Globus pallidus (tissue), 1 donor: Measurements from ENCODE around the gene VN1R4.
A peak's percentile ranks its signal among the peaks of the same experiment; 100 is the strongest.
"Not testable (repeated sequence)": the region's sequence is repeated elsewhere in the genome, so short reads cannot be mapped to it uniquely, and the experiment has no call there.

Experiments used
- DNase-seq: peaks from one replicate; pipeline ENCODE4 v3.0.0-alpha.2; 2015; ENCODE audit warnings: low spot score

The VN1R4 gene

GRCh38 chr19:53267623-53268022, at the start of gene VN1R4:
VN1R4 (minus strand) TSS chr19:53267723; CDS start chr19:53267665, 58 bp downstream.
- DNase-seq: not testable (repeated sequence)

- DNase-seq: no peak
Observed at GRCh38 chr19:53311897-53312296, 44.4 kb upstream of the VN1R4 start.

DNA sequence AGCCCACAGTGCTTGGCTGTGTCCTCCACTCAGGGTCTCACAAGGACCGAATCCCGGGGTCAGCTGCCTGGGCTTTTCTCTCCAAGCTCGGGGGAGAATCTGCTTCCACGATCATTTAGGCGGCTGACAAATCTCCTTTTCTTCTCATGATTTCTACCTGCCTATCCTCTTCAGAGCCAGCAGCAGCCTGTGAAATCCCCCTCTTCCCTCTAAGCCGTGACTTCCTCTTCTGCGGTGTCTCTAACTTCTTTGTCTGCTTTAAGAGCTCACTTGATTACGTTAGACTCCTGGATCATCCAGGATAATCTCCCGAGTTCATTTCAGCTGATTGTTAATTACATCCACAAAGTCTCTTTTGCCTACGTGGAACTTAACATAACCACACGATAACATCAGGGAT, 43.5 kb upstream of the VN1R4 start:
- DNase-seq: no peak

GRCh38 chr19:53308339-53308811, 40.9 kb upstream of the VN1R4 start:
- peak; percentile 22 for DNase-seq

DNA sequence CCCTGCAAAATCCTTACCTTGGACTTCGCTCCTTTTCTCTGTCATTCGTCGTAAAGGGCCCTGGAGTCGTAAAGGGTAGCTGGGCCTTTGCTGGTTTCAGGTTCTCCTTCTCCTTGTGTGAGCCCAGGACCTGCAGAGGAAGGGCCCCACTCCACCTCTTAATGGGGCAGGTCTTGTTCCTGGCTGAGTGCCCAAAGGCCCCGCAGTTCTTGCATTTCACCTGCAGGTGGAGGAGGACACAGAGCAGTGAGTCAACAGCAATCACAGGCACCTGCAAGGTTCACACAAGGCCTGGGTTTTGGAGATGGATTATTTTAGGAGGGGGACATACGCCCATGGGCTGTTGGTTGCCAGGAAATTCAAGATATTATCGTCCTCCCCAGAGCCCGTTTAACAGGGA, 33.8 kb upstream of the VN1R4 start:
- not testable (repeated sequence) for DNase-seq

GRCh38 chr19:53294786-53295441, 27.4 kb upstream of the VN1R4 start:
- DNase-seq: no peak

DNA sequence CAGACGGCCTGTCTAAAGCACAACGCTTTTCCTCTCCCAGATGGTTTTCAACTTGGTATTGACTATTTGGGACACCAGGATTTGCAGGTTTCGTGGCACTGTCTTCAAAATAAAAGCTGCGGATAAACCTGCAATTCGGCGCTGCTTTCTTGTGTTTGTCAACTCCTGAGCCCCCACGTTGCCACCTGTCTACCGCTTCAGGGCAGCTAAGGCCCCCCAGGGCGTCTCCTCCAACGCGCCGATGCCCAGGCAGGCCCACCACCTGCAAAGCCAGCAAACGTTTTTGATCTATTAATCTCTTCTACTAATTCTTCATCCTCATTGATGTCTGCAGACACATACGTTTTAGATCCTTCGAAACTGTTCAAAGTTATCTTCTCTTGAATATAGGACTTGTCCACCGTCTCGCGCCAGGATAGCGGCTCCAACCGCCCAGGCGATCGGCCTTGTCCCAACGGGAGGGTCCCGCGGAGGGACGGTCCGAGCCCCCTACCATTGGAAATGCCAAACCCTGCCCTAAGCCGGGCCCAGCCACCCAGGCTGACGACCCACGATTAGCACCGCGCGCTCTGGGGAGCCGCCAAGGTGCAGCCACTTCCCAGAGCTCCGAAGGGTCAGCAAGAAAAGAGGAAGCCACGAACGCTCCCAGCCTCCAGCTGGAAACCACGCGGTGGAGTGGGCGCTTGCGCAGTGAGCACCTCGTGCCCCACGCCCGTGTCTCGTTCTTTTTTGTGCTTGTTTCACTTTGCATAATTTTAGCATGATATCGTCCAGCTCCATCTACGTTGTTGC, 23.4 kb upstream of the VN1R4 start:
- DNase-seq: no peak

- no peak for DNase-seq
Observed at GRCh38 chr19:53285087-53285486, 17.6 kb upstream of the VN1R4 start.

DNA sequence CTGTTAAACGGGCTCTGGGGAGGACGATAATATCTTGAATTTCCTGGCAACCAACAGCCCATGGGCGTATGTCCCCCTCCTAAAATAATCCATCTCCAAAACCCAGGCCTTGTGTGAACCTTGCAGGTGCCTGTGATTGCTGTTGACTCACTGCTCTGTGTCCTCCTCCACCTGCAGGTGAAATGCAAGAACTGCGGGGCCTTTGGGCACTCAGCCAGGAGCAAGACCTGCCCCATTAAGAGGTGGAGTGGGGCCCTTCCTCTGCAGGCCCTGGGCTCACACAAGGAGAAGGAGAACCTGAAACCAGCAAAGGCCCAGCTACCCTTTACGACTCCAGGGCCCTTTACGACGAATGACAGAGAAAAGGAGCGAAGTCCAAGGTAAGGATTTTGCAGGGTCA, 14.4 kb upstream of the VN1R4 start:
- DNase-seq: not testable (repeated sequence)

- DNase-seq: no peak
Observed at GRCh38 chr19:53275480-53275879, 8.0 kb upstream of the VN1R4 start.

GRCh38 chr19:53272044-53272443, 4.5 kb upstream of the VN1R4 start:
- no peak for DNase-seq

- DNase-seq: not testable (repeated sequence)
Observed at GRCh38 chr19:53269861-53270260, 2.3 kb upstream of the VN1R4 start.

- not testable (repeated sequence) for DNase-seq
Observed at GRCh38 chr19:53257715-53258342, 9.7 kb downstream of the VN1R4 start, which contains the start of gene VN1R2. VN1R2 (plus strand) TSS chr19:53258292; CDS start chr19:53258376, 84 bp downstream.

GRCh38 chr19:53254411-53255341, 12.8 kb downstream of the VN1R4 start, which contains the start of gene ZNF677:
ZNF677 (minus strand) TSS chr19:53254873; CDS start chr19:53251550, 3,323 bp downstream.
- peak; percentile 95 for DNase-seq

- DNase-seq: no peak
Observed at GRCh38 chr19:53246498-53246897, 21.0 kb downstream of the VN1R4 start.

DNA sequence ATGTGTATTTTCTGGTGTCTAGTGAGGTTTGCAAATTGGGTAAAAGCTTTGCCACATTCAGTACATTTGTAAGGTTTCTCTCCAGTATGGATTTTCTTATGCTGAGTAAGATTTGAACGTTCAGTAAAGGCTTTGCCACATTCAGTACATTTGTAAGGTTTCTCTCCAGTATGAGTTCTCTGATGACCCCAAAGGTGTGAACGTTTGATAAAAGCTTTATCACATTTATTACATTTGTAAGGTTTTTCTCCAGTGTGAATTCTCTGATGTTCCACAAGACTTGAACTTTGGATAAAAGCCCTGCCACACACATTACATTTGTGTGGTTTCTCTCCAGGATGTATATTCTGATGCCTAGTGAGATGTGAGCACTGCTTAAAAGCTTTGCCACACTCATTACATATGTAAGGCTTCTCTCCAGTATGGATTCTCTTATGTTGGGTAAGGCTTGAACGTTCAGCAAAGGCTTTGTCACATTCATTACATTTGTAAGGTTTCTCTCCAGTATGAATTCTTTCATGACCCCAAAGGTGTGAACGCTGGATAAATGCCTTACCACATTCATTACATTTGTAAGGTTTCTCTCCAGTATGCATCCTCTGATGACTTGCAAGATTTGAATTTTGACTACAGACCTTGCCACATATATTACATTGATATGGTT, 30.3 kb downstream of the VN1R4 start:
- no peak for DNase-seq

DNA sequence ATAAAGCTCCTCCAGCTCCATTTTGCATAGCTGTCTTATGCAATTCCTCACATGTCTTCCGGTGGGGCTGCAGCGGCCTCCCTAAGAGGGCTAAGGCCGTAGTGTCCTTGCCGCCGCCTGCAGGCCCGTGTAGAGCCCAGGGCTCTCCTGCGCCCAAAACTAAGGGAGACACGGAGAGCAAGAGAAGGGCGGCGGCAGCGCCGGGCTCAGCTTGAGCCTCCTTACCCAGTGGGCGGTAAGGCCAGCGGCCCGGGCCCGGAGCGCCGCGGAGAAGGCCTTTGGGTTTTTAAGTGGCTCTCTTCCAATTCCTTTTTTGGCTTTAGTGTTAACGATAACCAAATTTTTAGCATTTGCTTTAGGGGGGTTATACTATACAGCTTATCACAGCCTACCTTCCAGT, 42.9 kb downstream of the VN1R4 start:
- no peak for DNase-seq

DNA sequence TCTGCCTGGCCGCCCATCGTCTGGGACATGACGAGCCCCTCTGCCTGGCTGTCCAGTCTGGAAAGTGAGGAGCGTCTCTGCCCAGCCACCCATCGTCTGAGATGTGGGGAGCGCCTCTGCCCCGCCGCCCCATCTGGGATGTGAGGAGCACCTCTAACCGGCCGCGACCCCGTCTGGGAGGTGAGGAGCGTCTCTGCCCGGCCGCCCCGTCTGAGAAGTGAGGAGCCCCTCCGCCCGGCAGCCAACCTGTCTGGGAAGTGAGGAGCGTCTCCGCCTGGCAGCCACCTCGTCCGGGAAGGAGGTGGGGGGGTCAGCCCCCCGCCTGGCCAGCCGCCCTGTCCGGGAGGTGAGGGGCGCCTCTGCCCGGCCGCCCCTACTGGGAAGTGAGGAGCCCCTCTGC, 44.8 kb downstream of the VN1R4 start:
- DNase-seq: not testable (repeated sequence)
